ENCODE measurements around the gene PRR5.
A peak's percentile ranks its signal among the peaks of the same experiment; 100 is the strongest.

The PRR5 gene

GRCh38 chr22:44693756-44694155, 8.2 kb upstream of the PRR5 start:
- no peak for DNase-seq

GRCh38 chr22:44697423-44698141, 4.4 kb upstream of the PRR5 start:
- peak; percentile 80 to 84 for DNase-seq

GRCh38 chr22:44698531-44699421, 3.2 kb upstream of the PRR5 start:
- no peak for DNase-seq

- DNase-seq, result no peak
Observed at GRCh38 chr22:44700456-44700855, 1.5 kb upstream of the PRR5 start.

- no peak for DNase-seq
Observed at GRCh38 chr22:44701187-44701790, 715 bp upstream of the PRR5 start.

GRCh38 chr22:44702479-44703198, 635 bp downstream of the PRR5 start:
- DNase-seq, result peak in 1 of 2 donors; percentile 28

GRCh38 chr22:44703255-44703870, 1.4 kb downstream of the PRR5 start:
- DNase-seq, result no peak

GRCh38 chr22:44704159-44705021, 2.4 kb downstream of the PRR5 start:
- DNase-seq, result no peak

GRCh38 chr22:44705022-44705297, 3.0 kb downstream of the PRR5 start:
- DNase-seq, result no peak

- no peak for DNase-seq
Observed at GRCh38 chr22:44706488-44706887, 4.5 kb downstream of the PRR5 start.

- DNase-seq, result no peak
Observed at GRCh38 chr22:44707178-44707577, 5.2 kb downstream of the PRR5 start.

- DNase-seq, result no peak
Observed at GRCh38 chr22:44707752-44708151, 5.7 kb downstream of the PRR5 start.

GRCh38 chr22:44709881-44710392, 7.9 kb downstream of the PRR5 start:
- DNase-seq, result no peak

GRCh38 chr22:44710474-44711240, 8.7 kb downstream of the PRR5 start:
- DNase-seq, result peak in 1 of 2 donors; percentile 26

- DNase-seq, result no peak
Observed at GRCh38 chr22:44711241-44711560, 9.2 kb downstream of the PRR5 start.

GRCh38 chr22:44711690-44712555, 9.9 kb downstream of the PRR5 start:
- DNase-seq, result no peak

- DNase-seq, result no peak
Observed at GRCh38 chr22:44712962-44713361, 11.0 kb downstream of the PRR5 start.

GRCh38 chr22:44714703-44715350, 12.8 kb downstream of the PRR5 start:
- no peak for DNase-seq

GRCh38 chr22:44718418-44718817, 16.4 kb downstream of the PRR5 start:
- no peak for DNase-seq

Measured in inflammatory macrophage (primary cell).